ENCODE measurements around the gene ADAD2. TPM values are rescaled to one million over a fixed set of nuclear protein-coding genes. Genes with fewer than 3 reads are reported as not detected.

Gene ADAD2
- total and polyA plus RNA-seq, 9 of the 15 experiments (the other 6 are each of a cell fraction or from before 2014, with no cell fraction given) = 0.07 TPM; not detected in 8

- intact Hi-C loops (cut with micrococcal nuclease) = loop anchor here (2.0 kb wide), 1 partner anchor 34 kb away; no protein-coding TSS in a partner anchor
- TF ChIP-seq TCFL5 (CRISPR knock-in tag; conservative IDR thresholded peaks at IDR 0.05) (no peak), BRD9 (IDR thresholded peaks at IDR 0.05; ENCODE audit: low read depth, partially characterized antibody) (no peak), FOXJ3 (CRISPR knock-in tag; IDR thresholded peaks at IDR 0.05) (no peak), MXD1 (CRISPR knock-in tag; IDR thresholded peaks at IDR 0.05; ENCODE audit: borderline replicate concordance, poor library complexity, severe bottlenecking) (no peak), ZNF431 (CRISPR knock-in tag; IDR thresholded peaks at IDR 0.05) (no peak), EP400 (IDR thresholded peaks at IDR 0.05) (no peak), IRF2 (CRISPR knock-in tag; IDR thresholded peaks at IDR 0.05) (no peak), TAF15 (IDR thresholded peaks at IDR 0.05; ENCODE audit: low read depth, low read length) (no peak), ATF3 (IDR thresholded peaks at IDR 0.05) (peak; percentile 54; the same call in 1 of the 2 replicates), ATF3 (CRISPR knock-in tag; conservative IDR thresholded peaks at IDR 0.05) (no peak), NEUROD1 (IDR thresholded peaks at IDR 0.05; ENCODE audit: borderline replicate concordance, low read depth, low read length, partially characterized antibody) (no peak), RBM25 (IDR thresholded peaks at IDR 0.05; ENCODE audit: low read depth, low read length, severe bottlenecking) (no peak), KLF10 (CRISPR knock-in tag; IDR thresholded peaks at IDR 0.05) (no peak), RBM15 (IDR thresholded peaks at IDR 0.05; ENCODE audit: insufficient read depth, low read length) (no peak), NFRKB (IDR thresholded peaks at IDR 0.05; ENCODE audit: low read depth) (no peak), ZNF165 (CRISPR knock-in tag; IDR thresholded peaks at IDR 0.05; ENCODE audit: borderline replicate concordance) (no peak), ELF4 (CRISPR knock-in tag; IDR thresholded peaks at IDR 0.05) (no peak), CTBP1 (IDR thresholded peaks at IDR 0.05; ENCODE audit: borderline replicate concordance) (0 out of 2 replicates have a peak, but pooled peaks have one; percentile 41), SRSF3 (IDR thresholded peaks at IDR 0.05; ENCODE audit: insufficient read depth, low read length) (no peak), SLC30A9 (CRISPR knock-in tag; IDR thresholded peaks at IDR 0.05) (no peak), ZEB2 (IDR thresholded peaks at IDR 0.05) (0 out of 2 replicates have a peak, but pooled peaks have one; percentile 21)
- no peak for ATAC-seq
Observed at GRCh38 chr16:84174396-84174795, 16.6 kb upstream of the ADAD2 start.

More at GRCh38 chr16:84174396-84174795, 16.6 kb upstream of the ADAD2 start:
- POLR2A ChIA-PET = no interaction called here
- in situ Hi-C loops (cut with MboI) = no loop called here
- peaks cover 7 to 32% of the 10 kb centered on the region in 2 experiments; a peak in 3 of 5 replicates for H3K4me1 ChIP-seq (replicated peaks in 1 of 2; ENCODE audit: control insufficient read depth in 2 of 2, insufficient read depth in 2 of 2, low read length in 2 of 2)
- H3K27me3 ChIP-seq (ENCODE audit: control insufficient read depth in 2 of 2, insufficient read depth in 2 of 2, low read length in 2 of 2) = peaks cover 11 to 35% of the 10 kb centered on the region in 2 experiments; a peak in 4 of 5 replicates
- H3K79me2 ChIP-seq (ENCODE audit: control insufficient read depth, insufficient read depth, low read length) = no peaks in the 10 kb centered on the region
- H3K27ac ChIP-seq (ENCODE audit: extremely low read depth, low read depth, low read length) = no peak overlapping the region
- H3K4me3 ChIP-seq = no peak overlapping the region
- H4K20me1 ChIP-seq (replicated peaks; ENCODE audit: control insufficient read depth, insufficient read depth, low read length) = peaks cover 20% of the 10 kb centered on the region
- DNase-seq (ENCODE audit: extremely low read depth in 1 of 4, low spot score in 3 of 4) = no peak
- no peak overlapping the region for H3K9ac ChIP-seq (ENCODE audit: insufficient read depth in 1 of 2, low read depth in 2 of 2, low read length in 2 of 2)
- H3K36me3 ChIP-seq (ENCODE audit: control insufficient read depth, insufficient read depth, low read length) = peaks cover 18% of the 10 kb centered on the region; the same call in 1 of the 3 replicates
- CTCF ChIA-PET (ENCODE audit: low intra/inter-chr PET ratio) = interaction anchor here (1.8 kb wide), 1 partner anchor 89 kb away, joined by 10 read pairs; no protein-coding TSS in a partner anchor
- 2% methylated on average over 11 of the region's 11 CpGs for WGBS (ENCODE audit: insufficient coverage, low coverage, missing lambda C conversion rate)
- H3K4me2 ChIP-seq (ENCODE audit: insufficient read depth, low read length) = no peak overlapping the region; the same call in 1 of the 2 replicates
- BruUV-seq (replicated peaks) = no TSS peak
- no peaks in the 10 kb centered on the region for H3K9me1 ChIP-seq (ENCODE audit: control insufficient read depth, insufficient read depth, low read length)
- H3K9me3 ChIP-seq (replicated peaks; ENCODE audit: control insufficient read depth, insufficient read depth, low read depth, low read length) = no peaks in the 10 kb centered on the region
- no peak overlapping the region; the same call in 1 of the 2 replicates for H2AFZ ChIP-seq (ENCODE audit: low read depth, low read length)
- peak; percentile 49 for FAIRE-seq

All from K562 (cell line).